NCI-H2029 (cell line): ENCODE results near the gene SLC38A11.
A peak's percentile ranks its signal among the peaks of the same experiment; 100 is the strongest.

ENCODE experiments used
- DNase-seq: peaks from one replicate; lab custom pipeline; 2025; lab: John Stamatoyannopoulos, UW

The SLC38A11 gene

GRCh38 chr2:164969909-164970690 lies 14.8 kb upstream of the SLC38A11 start:
- DNase-seq: no peak

GRCh38 chr2:164967781-164968228 lies 12.5 kb upstream of the SLC38A11 start:
- DNase-seq: no peak

- DNase-seq: no peak
Observed at GRCh38 chr2:164967361-164967760, 12.0 kb upstream of the SLC38A11 start.

GRCh38 chr2:164964700-164965099 lies 9.4 kb upstream of the SLC38A11 start:
- no peak for DNase-seq

- DNase-seq: peak; percentile 50
Observed at GRCh38 chr2:164960159-164960558, 4.8 kb upstream of the SLC38A11 start.

GRCh38 chr2:164954186-164954585 lies 1.1 kb downstream of the SLC38A11 start:
- no peak for DNase-seq

GRCh38 chr2:164953279-164953678 lies 2.0 kb downstream of the SLC38A11 start:
- no peak for DNase-seq

GRCh38 chr2:164952057-164952702 lies 3.1 kb downstream of the SLC38A11 start:
- DNase-seq: no peak

DNA sequence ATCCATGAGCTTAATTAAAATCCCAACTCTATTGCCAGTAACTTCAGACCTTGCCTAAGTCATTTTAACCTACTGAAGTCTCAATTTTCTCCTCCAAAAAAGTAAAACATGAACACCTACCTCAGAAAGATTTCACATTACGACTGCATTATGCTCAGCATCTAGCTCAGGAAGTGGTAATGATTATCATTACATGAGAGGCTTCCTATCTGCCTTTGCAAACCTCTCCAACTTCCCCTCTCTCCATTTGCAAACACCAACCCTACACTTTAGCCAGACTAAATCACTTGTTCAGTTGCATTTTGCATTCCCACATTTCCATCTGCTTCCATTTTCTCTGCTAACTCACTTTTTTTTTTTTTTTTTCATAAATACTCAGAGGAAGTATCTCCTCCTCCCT lies 6.8 kb downstream of the SLC38A11 start:
- DNase-seq: no peak

DNA sequence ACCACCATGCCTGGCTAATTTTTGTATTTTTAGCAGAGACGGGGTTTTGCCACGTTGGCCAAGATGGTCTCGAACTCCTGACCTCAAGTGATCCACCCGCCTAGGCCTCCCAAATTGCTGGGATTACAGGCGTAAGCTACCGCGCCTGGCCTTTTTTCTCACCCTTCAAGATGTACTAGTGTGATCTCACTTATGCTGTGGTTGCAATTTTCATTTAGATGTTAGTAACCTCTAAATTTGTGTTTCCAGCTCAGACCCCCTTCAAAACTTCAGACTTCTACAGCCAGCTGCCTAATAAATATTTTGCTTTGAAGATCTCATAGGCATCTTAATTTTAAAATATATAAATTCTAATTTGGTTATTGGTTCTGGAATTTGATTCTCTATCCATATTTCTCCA lies 8.0 kb downstream of the SLC38A11 start:
- no peak for DNase-seq

GRCh38 chr2:164943289-164943688 lies 12.0 kb downstream of the SLC38A11 start:
- no peak for DNase-seq

GRCh38 chr2:164937864-164938401 lies 17.4 kb downstream of the SLC38A11 start:
- DNase-seq: no peak

- DNase-seq: peak; percentile 51
Observed at GRCh38 chr2:164935118-164936101, 19.9 kb downstream of the SLC38A11 start.

DNA sequence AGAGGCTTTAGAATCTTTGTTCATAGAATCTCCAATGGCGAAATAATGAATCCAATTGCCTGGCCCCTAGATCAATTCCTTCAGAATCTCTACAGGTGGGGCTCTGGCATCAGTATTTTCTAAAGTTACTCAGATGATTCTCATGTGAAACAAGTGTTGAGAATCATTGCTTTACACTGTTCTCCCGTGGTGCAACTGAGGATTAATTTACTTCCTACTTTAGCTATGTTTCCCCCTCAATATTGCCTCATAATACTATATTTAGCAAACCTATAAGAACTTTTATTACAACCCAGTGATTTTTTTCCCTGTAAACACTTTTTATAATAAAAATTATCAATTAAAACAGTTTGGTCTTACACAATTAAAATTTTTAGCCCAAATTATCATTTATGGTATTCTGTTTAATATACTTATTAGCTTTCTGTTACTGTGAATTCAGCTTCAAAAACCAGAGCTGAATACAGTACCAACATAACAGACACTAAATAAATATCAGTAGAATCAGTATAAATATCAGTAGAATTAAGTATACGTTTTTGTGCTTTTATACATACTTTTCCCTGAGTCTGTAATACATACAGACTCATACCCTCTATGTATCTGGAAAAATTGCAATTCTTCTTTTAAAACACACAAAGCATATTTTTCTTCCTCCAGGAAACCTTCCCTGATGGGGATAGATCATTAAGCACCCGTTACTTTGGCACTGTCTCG lies 20.8 kb downstream of the SLC38A11 start:
- DNase-seq: no peak

DNA sequence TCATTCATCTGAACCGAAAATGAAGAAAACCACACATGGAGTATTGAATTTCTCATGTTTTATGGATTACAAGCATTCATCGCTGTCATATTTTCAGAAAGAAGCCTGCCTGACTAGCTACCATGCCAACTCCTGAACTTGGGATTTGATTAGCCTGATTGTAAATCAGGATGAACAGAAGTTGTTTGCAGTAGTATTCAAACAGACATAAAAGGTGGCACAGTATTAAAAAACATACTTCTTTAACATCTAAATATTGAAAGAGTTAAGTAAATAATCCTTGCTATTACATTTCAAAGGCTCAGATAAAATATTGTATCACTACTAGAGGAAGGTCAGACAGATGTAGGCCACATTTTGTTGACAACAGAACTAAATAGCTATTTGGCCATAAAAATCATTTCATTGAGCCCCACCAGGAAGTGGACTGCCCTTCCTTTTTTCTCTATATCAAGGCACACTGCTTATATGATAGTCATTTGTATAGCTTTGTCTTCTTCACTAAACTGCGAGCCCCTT lies 21.6 kb downstream of the SLC38A11 start:
- peak; percentile 28 for DNase-seq

- DNase-seq: no peak
Observed at GRCh38 chr2:164932377-164932776, 22.9 kb downstream of the SLC38A11 start.

DNA sequence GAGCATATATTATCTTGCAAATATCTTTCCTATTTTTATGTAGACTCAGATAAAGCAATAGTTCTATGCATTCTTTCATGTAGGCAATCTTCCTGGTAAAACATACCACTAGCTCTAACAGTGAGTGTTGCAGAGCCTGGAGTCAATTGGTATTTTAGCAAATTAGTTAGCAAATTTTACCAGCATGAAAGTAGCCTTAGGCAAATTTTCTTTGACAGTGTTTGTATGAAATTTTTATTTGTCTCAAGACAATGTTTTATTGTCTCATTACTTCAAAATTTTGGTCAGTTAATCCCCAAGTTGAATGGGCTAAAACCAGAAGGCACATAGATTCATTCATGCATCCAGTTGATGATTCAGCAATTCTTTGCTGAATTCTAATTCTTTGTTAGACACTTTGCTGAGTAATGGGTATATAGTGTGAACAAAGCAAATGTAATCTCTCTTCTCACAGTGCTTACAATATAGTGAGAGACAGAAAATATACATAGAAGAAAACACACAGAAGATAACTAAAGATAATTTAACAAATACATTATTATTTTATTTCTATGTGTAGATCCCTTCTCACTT lies 27.1 kb downstream of the SLC38A11 start:
- DNase-seq: no peak

- peak; percentile 55 for DNase-seq
Observed at GRCh38 chr2:164922134-164922533, 33.2 kb downstream of the SLC38A11 start.

GRCh38 chr2:164920430-164920829 lies 34.9 kb downstream of the SLC38A11 start:
- DNase-seq: peak; percentile 44

DNA sequence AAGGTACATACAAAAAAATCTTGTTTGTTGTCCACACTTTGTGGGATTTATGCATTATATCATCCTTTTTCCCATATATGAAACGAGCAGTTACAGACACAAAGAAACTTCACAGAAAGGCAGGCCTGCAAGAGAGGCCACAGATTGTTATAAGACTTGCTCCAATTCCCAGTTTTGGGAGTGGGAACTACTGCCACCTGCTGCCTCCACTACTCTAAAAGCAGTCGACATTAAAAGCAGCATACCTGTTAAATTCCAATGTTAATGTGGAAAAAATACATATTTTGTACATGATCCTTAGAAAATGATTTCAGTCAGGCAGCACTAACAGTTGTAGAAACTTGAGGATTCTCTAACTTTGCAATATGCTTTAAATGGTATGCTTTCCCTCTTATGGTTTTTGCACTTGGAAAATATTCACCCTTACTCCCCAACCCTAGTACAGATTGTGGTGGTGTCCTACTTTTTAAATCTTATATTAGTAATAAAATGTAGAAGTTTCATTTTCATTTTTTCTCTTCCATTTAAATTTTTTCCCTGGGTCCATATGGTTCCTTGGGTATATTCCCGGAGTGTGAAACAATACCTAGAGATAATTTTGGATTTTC lies 37.9 kb downstream of the SLC38A11 start:
- no peak for DNase-seq
